Measurements from ENCODE around the gene BEND6. TPM values are rescaled to one million over a fixed set of nuclear protein-coding genes. Genes with fewer than 3 reads are reported as not detected.

Gene BEND6
- total RNA-seq, 1 donor from 2014 or later = 1.3 TPM

DNA sequence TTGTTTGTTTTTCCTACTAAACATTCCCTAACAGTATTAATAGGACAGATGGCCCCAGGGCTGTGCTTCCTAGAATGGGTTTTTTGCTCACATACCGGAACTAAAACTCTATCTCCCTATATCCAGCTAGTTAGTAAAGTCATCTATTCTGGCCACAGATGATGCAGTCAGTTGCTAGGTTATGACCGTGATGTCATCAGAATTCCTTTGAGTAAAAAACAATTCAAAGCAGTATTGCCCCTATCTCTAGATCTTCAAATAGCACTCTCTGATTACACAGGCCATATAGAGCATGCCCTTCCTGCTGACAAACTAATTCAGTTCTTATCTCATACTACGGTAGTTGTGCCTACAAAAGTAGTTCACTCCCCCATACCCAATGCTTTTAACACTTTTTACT lies 117.2 kb downstream of the BEND6 start:
- Mint-ChIP-seq H3K27me3 (no peaks in the 10 kb centered on the region), H3K9me3 (no peaks in the 10 kb centered on the region), H3K36me3 (peaks cover 11% of the 10 kb centered on the region), H3K27ac (no peak overlapping the region), H3K4me1 (ENCODE audit: unreplicated experiment) (no peaks in the 10 kb centered on the region), H3K4me3 (no peak overlapping the region)
- no peak for DNase-seq (ENCODE audit: extremely low spot score, unreplicated experiment)
- TF ChIP-seq, protein P1, sequence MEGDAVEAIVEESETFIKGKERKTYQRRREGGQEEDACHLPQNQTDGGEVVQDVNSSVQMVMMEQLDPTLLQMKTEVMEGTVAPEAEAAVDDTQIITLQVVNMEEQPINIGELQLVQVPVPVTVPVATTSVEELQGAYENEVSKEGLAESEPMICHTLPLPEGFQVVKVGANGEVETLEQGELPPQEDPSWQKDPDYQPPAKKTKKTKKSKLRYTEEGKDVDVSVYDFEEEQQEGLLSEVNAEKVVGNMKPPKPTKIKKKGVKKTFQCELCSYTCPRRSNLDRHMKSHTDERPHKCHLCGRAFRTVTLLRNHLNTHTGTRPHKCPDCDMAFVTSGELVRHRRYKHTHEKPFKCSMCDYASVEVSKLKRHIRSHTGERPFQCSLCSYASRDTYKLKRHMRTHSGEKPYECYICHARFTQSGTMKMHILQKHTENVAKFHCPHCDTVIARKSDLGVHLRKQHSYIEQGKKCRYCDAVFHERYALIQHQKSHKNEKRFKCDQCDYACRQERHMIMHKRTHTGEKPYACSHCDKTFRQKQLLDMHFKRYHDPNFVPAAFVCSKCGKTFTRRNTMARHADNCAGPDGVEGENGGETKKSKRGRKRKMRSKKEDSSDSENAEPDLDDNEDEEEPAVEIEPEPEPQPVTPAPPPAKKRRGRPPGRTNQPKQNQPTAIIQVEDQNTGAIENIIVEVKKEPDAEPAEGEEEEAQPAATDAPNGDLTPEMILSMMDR (conservative IDR thresholded peaks at IDR 0.05) = no peak

DNA sequence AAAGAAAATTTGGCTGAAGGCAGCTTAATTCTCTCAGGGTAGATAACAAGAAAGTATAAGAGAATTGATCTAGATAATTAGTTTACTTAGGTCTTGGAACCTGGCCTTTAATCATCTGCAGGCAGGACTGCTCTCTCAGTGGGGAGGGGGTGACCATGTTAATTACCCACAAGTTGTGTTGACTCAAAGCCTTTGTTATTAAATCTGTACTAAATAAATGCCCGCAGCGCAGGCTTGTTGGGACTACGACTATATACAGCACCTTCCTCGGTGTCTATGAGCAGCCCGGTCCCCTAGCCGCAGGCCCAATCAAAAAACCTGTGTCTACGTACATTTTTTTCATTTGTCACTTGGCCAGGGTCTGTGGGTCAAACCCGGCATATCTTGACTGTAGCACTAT lies 119.5 kb downstream of the BEND6 start:
- Mint-ChIP-seq H3K27me3 (no peaks in the 10 kb centered on the region), H3K4me3 (no peak overlapping the region), H3K36me3 (peaks cover 17% of the 10 kb centered on the region), H3K27ac (no peak overlapping the region), H3K4me1 (ENCODE audit: unreplicated experiment) (no peaks in the 10 kb centered on the region), H3K9me3 (peaks cover 5% of the 10 kb centered on the region)
- TF ChIP-seq, protein P1 (conservative IDR thresholded peaks at IDR 0.05) = no peak
- DNase-seq (ENCODE audit: extremely low spot score, unreplicated experiment) = no peak

DNA sequence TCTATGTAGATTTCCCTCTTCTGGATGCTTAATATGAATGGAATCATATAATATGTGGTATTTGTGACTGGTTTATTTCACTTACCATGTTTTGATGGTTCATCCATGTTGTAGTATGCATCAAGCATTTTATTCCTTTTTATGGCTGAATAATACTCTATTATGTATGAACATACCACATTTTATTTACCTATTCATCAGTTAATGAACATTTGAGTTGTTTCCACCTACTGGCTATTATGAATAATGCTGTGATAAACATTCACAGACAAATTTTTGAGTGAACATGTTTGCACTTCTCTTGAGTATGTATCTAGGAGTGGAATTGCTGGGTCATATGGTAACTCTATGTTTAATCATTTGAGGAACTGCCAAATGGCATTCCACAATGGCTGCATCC lies 120.2 kb downstream of the BEND6 start:
- Mint-ChIP-seq H3K4me1 (ENCODE audit: unreplicated experiment) (no peaks in the 10 kb centered on the region), H3K27me3 (no peaks in the 10 kb centered on the region), H3K4me3 (no peak overlapping the region), H3K27ac (no peak overlapping the region), H3K36me3 (peaks cover 17% of the 10 kb centered on the region), H3K9me3 (peaks cover 5% of the 10 kb centered on the region)
- no peak for DNase-seq (ENCODE audit: extremely low spot score, unreplicated experiment)
- TF ChIP-seq, protein P1 (conservative IDR thresholded peaks at IDR 0.05) = peak; percentile 26

Other genes with a start within 250 kb of the BEND6 start
- gene KIAA1586, start 91.6 kb downstream of the BEND6 start, total RNA-seq (ENCODE audit: low replicate concordance) = 19.0 and 26.2 TPM in 2 replicates
- gene ZNF451, start 135.1 kb downstream of the BEND6 start, total RNA-seq (ENCODE audit: low replicate concordance) = 68.4 and 69.0 TPM in 2 replicates
- gene BAG2, start 217.2 kb downstream of the BEND6 start, total RNA-seq (ENCODE audit: low replicate concordance) = 1.5 and 3.8 TPM in 2 replicates

Measured in type B pancreatic cell (in vitro differentiated cells).